ENCODE data around the gene RGSL1.

- no peak for TF ChIP-seq POLR2AphosphoS5 (IDR thresholded peaks at IDR 0.05; ENCODE audit: low read depth, low read length)
- no peak for TF ChIP-seq POLR2A (IDR thresholded peaks at IDR 0.05; ENCODE audit: low read depth, low read length)
Observed at GRCh38 chr1:182460550-182460951, 10.6 kb downstream of the RGSL1 start.

All from GM12892 (cell line).